GM21723 (cell line): ENCODE results near the gene SOD2.
A peak's percentile ranks its signal among the peaks of the same experiment; 100 is the strongest.
"Not testable (repeated sequence)": the region's sequence is repeated elsewhere in the genome, so short reads cannot be mapped to it uniquely, and the experiment has no call there.

Experiments
- ATAC-seq: cut with Tn5 transposase; IDR thresholded peaks from one replicate; pipeline ENCODE4 v1.9.1; 2021; ENCODE audit warnings: mild to moderate bottlenecking, moderate library complexity; ENCODE audit not compliant: unreplicated experiment

The SOD2 gene

GRCh38 chr6:159716247-159717096, 23.4 kb upstream of the SOD2 start:
- no peak for ATAC-seq

- no peak for ATAC-seq
Measured at GRCh38 chr6:159715605-159716004, 22.6 kb upstream of the SOD2 start.

GRCh38 chr6:159715166-159715565, 22.1 kb upstream of the SOD2 start:
- no peak for ATAC-seq

GRCh38 chr6:159714404-159714803, 21.4 kb upstream of the SOD2 start:
- no peak for ATAC-seq

GRCh38 chr6:159713984-159714383, 20.9 kb upstream of the SOD2 start:
- no peak for ATAC-seq

GRCh38 chr6:159712389-159712788, 19.3 kb upstream of the SOD2 start:
- not testable (repeated sequence) for ATAC-seq

- ATAC-seq, result not testable (repeated sequence)
Measured at GRCh38 chr6:159710603-159711002, 17.6 kb upstream of the SOD2 start.

- ATAC-seq, result no peak
Measured at GRCh38 chr6:159701413-159701999, 8.5 kb upstream of the SOD2 start.

GRCh38 chr6:159700970-159701369, 7.9 kb upstream of the SOD2 start:
- no peak for ATAC-seq

GRCh38 chr6:159695984-159696383, 2.9 kb upstream of the SOD2 start:
- ATAC-seq, result no peak

GRCh38 chr6:159693894-159694545, 979 bp upstream of the SOD2 start:
- peak; percentile 5 for ATAC-seq

GRCh38 chr6:159692303-159693127, 526 bp downstream of the SOD2 start:
- peak; percentile 44 for ATAC-seq

GRCh38 chr6:159691963-159692287, 1.1 kb downstream of the SOD2 start:
- no peak for ATAC-seq

- ATAC-seq, result no peak
Measured at GRCh38 chr6:159691133-159691962, 1.7 kb downstream of the SOD2 start.

GRCh38 chr6:159690135-159690534, 2.9 kb downstream of the SOD2 start:
- not testable (repeated sequence) for ATAC-seq

- no peak for ATAC-seq
Measured at GRCh38 chr6:159689001-159689400, 4.0 kb downstream of the SOD2 start.

GRCh38 chr6:159688266-159688905, 4.7 kb downstream of the SOD2 start:
- no peak for ATAC-seq

- no peak for ATAC-seq
Measured at GRCh38 chr6:159687341-159687740, 5.7 kb downstream of the SOD2 start.

GRCh38 chr6:159686703-159687102, 6.3 kb downstream of the SOD2 start:
- ATAC-seq, result no peak

- ATAC-seq, result no peak
Measured at GRCh38 chr6:159686040-159686439, 7.0 kb downstream of the SOD2 start.
